Loucy (cell line): ENCODE measurements around the gene FOXP1.

Experiments
- EZH2phosphoT487 ChIP-seq: fragments of 200-600 bp; IDR thresholded peaks from 2 replicates; pipeline ENCODE4 v1.6.1; 2018; ENCODE audit warnings: antibody characterized with exemption, mild to moderate bottlenecking, moderate library complexity, borderline replicate concordance
- TF ChIP-seq, protein P1 (sequence below): fragments of 200-600 bp; sonication (generic); conservative IDR thresholded peaks from 2 replicates; pipeline ENCODE4 v1.5.1; 2014; ENCODE audit warnings: mild to moderate bottlenecking, antibody characterized with exemption, low read length

DNA sequence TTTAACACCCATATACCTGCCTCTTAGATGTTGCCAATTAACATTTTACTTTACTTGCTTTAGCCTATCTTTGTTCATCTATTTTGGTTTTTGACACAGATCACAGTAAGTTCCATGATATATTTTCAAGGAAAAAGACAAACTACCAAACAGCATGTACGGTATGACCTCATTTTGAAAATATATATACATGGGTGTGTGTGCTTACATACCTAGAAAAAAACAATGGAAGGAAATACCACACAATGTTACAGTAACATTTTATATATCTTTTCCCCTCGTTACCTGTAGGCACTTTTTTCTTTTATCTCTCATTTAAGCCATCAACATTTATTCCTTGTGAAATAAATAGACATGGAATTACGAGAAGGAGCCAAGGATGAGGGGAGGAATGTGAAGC is 170.0 kb downstream of the FOXP1 start:
- TF ChIP-seq, protein P1, sequence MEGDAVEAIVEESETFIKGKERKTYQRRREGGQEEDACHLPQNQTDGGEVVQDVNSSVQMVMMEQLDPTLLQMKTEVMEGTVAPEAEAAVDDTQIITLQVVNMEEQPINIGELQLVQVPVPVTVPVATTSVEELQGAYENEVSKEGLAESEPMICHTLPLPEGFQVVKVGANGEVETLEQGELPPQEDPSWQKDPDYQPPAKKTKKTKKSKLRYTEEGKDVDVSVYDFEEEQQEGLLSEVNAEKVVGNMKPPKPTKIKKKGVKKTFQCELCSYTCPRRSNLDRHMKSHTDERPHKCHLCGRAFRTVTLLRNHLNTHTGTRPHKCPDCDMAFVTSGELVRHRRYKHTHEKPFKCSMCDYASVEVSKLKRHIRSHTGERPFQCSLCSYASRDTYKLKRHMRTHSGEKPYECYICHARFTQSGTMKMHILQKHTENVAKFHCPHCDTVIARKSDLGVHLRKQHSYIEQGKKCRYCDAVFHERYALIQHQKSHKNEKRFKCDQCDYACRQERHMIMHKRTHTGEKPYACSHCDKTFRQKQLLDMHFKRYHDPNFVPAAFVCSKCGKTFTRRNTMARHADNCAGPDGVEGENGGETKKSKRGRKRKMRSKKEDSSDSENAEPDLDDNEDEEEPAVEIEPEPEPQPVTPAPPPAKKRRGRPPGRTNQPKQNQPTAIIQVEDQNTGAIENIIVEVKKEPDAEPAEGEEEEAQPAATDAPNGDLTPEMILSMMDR = no peak
- no peak for TF ChIP-seq EZH2phosphoT487
